Germinal center (tissue), 1 donor: ENCODE results near the gene TRIML2.
"Not testable (repeated sequence)": the region's sequence is repeated elsewhere in the genome, so short reads cannot be mapped to it uniquely, and the experiment has no call there.

Experiments
- DNase-seq: peaks from one replicate; pipeline ENCODE4 v3.0.0; 2012; ENCODE audit warnings: mixed read lengths, low spot score

The TRIML2 gene

DNA sequence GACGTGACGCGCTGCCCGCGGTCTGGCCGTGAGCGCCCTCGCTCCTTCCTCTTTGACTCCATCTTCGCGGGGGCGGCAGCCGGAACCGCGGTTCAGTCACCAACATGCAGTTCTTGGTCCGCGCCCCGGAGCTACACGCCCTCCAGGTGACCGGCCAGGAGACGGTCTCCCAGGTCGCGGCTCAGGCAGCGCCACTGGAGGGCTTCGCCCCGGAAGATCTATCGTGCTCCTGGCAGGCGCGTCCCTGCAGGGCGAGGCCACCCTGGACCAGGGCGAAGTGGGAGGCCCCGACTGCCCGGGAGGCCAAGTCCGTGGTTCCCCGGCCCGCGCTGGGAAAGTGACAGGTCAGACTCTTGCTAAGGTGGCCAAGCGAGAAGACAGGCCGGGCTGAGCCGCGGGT, 2.9 kb downstream of the TRIML2 start:
- no peak for DNase-seq

- no peak for DNase-seq
Measured at GRCh38 chr4:188092824-188093223, 16.6 kb downstream of the TRIML2 start.

- no peak for DNase-seq
Measured at GRCh38 chr4:188086858-188087257, 22.5 kb downstream of the TRIML2 start.

GRCh38 chr4:188082796-188083195, 26.6 kb downstream of the TRIML2 start:
- DNase-seq = no peak

DNA sequence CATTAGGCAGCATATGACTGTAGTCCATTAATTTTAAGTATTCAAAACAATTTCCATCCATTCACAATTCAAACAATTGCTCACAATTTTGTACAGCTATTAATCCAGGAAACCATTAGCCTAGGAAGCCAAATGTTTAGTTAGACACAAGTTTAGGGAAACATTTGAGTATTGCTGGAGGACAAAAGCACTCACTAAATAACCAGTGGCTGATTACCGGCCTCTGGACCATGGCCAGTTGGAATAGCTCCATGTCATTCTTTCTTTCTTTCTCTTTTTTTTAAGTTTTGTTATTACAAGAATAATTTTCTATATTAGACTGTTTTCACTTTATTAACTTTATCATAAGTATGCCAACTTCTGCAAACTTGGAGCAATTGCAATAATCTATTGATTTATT, 31.3 kb downstream of the TRIML2 start:
- DNase-seq = no peak

GRCh38 chr4:188076169-188076568, 33.2 kb downstream of the TRIML2 start:
- DNase-seq = no peak

- DNase-seq = no peak
Measured at GRCh38 chr4:188061083-188061482, 48.3 kb downstream of the TRIML2 start.

DNA sequence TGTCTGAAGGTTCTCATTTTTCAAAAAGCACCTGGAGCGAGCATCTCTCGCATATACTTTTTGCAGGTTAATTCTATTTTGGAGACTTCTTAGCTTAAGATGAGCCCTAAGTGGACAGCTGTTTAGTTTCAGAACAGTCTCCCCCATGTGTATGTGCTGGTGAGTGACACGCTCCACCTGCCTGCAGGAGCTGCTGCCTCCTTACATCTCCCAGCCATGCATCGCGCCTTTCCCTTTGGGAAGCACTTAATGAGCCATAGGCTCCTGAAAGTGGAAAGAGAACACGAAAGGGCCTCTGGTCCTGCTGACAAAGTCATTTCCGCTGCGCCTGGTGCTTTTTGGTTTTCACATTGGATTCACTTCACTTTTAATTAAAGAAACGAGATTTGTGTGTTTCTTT, 56.1 kb downstream of the TRIML2 start:
- DNase-seq = no peak

- no peak for DNase-seq
Measured at GRCh38 chr4:188046657-188047056, 62.7 kb downstream of the TRIML2 start.

- DNase-seq = not testable (repeated sequence)
Measured at GRCh38 chr4:188045461-188045860, 63.9 kb downstream of the TRIML2 start.

DNA sequence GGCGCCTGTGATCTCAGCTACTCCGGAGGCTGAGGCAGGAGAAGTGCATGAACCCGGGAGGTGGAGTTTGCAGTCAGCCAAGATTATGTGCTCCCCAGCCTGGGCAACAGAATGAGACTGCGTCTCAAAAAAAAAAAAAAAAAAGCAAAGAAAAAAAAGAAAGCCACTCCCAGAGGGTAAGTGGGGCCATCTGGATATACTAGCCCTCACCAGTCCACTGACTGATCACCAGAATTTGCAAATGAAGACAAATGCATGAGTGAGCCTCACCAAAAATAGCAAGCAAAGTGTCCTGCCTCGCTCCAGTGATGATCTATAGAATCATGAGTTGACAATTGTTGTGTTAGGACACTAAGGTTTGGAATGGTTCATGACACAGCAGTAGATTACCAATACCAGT, 66.2 kb downstream of the TRIML2 start:
- no peak for DNase-seq

DNA sequence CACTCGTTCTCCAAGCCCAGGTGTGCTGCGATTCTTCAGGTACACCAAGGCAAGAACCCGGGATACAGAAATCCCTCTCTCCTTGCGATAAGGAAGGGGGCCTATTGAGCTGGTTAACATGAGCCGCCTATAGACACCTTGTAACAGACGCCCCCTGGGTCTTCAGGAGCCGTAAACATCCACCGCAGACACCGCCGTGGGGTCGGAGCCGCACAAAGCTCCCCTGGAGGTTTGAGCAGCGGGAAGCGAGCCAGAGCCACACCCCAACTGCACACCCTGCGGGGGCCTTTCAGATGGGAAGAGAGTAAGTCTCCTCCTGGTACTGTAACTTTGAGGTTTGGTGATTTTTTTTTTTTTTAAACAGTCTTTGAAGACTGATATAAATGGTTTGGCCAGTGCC, 67.2 kb downstream of the TRIML2 start:
- DNase-seq = no peak

GRCh38 chr4:188041721-188042120, 67.7 kb downstream of the TRIML2 start:
- DNase-seq = no peak
